Measurements from ENCODE around the gene TARDBP. TPM values are rescaled to one million over a fixed set of nuclear protein-coding genes. Genes with fewer than 3 reads are reported as not detected.
"Not testable (repeated sequence)": the region's sequence is repeated elsewhere in the genome, so short reads cannot be mapped to it uniquely, and the experiment has no call there.

TARDBP gene
- total RNA-seq, 1 experiment from 2014 or later = 155 TPM

DNA sequence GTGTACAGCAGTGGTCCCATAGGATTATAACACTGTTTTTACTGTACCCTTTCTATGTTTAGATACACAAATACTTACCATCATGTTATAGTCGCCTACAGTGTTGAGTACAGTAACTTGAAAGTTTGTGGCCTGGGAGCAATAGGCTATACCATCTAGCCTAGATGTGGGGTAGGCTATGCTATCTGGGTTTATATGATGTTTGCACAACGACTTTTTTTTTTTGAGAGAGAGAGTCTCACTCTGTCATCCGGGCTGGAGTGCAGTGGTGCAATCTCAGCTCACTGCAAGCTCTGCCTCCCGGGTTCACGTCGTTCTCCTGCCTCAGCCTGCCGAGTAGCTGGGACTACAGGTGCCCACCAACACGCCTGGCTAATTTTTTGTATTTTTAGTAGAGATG, 6.9 kb downstream of the TARDBP start:
- H3K4me2 ChIP-seq (ENCODE audit: low read length); H3K4me3 ChIP-seq (replicated peaks in 1 of 2; ENCODE audit: low read depth in 1 of 2, low read length in 2 of 2); DNase-seq (ENCODE audit: low read depth, low spot score); BruUV-seq (replicated peaks); CTCF ChIA-PET; H3K9me2 ChIP-seq (ENCODE audit: insufficient read depth); intact Hi-C loops (cut with micrococcal nuclease); POLR2A ChIA-PET; ATAC-seq; H3K4me1 ChIP-seq (ENCODE audit: control insufficient read depth in 1 of 2, insufficient read depth in 2 of 2, low read length in 2 of 2); RAD21 ChIA-PET (ENCODE audit: low non-redundant PET in 1 of 2, low total read pairs in 2 of 2, uncharacterized antibody in 2 of 2, unreplicated experiment in 2 of 2); H3K9ac ChIP-seq (ENCODE audit: low read length); H3K27me3 ChIP-seq (ENCODE audit: insufficient read depth, low read length); H2AFZ ChIP-seq (ENCODE audit: low read depth, low read length, poor library complexity, severe bottlenecking); H3K9me3 ChIP-seq (ENCODE audit: control insufficient read depth in 1 of 2, insufficient read depth in 1 of 2, low read depth in 1 of 2, low read length in 2 of 2); H3K27ac ChIP-seq (ENCODE audit: low read depth, low read length): not testable (repeated sequence)
- Histone ChIP-seq H3K79me2 (ENCODE audit: insufficient read depth, low read length) (peaks cover 71% of the 10 kb centered on the region), H3K36me3 (ENCODE audit: control insufficient read depth in 1 of 2, insufficient read depth in 2 of 2, low read length in 2 of 2) (peaks cover 61 to 80% of the 10 kb centered on the region in 2 experiments), H4K20me1 (ENCODE audit: insufficient read depth) (peaks cover 21% of the 10 kb centered on the region; the same call in 1 of the 2 replicates)

GRCh38 chr1:11019971-11020370, 7.5 kb downstream of the TARDBP start:
- peaks cover 67% of the 10 kb centered on the region for H3K79me2 ChIP-seq (ENCODE audit: insufficient read depth, low read length)
- DNase-seq (ENCODE audit: low read depth, low spot score) = no peak
- no peaks in the 10 kb centered on the region for H3K9me3 ChIP-seq (ENCODE audit: control insufficient read depth in 1 of 2, insufficient read depth in 1 of 2, low read depth in 1 of 2, low read length in 2 of 2)
- ATAC-seq = no peak
- CTCF ChIA-PET = no interaction called here
- H3K4me1 ChIP-seq (ENCODE audit: control insufficient read depth in 1 of 2, insufficient read depth in 2 of 2, low read length in 2 of 2) = no peaks in the 10 kb centered on the region
- intact Hi-C loops (cut with micrococcal nuclease) = no loop called here
- H4K20me1 ChIP-seq (ENCODE audit: insufficient read depth) = peaks cover 18% of the 10 kb centered on the region; the same call in 1 of the 2 replicates
- no peaks in the 10 kb centered on the region for H3K27me3 ChIP-seq (ENCODE audit: insufficient read depth, low read length)
- H2AFZ ChIP-seq (ENCODE audit: low read depth, low read length, poor library complexity, severe bottlenecking) = no peak overlapping the region
- BruUV-seq (replicated peaks) = no TSS peak
- no peak overlapping the region for H3K4me3 ChIP-seq (replicated peaks in 1 of 2; ENCODE audit: low read depth in 1 of 2, low read length in 2 of 2)
- POLR2A ChIA-PET = no interaction called here
- RAD21 ChIA-PET (ENCODE audit: low non-redundant PET in 1 of 2, low total read pairs in 2 of 2, uncharacterized antibody in 2 of 2, unreplicated experiment in 2 of 2) = no interaction called here
- H3K4me2 ChIP-seq (ENCODE audit: low read length) = no peak overlapping the region
- H3K9me2 ChIP-seq (ENCODE audit: insufficient read depth) = no peaks in the 10 kb centered on the region
- no peak overlapping the region for H3K9ac ChIP-seq (ENCODE audit: low read length)
- no peak overlapping the region for H3K27ac ChIP-seq (ENCODE audit: low read depth, low read length)
- H3K36me3 ChIP-seq (ENCODE audit: control insufficient read depth in 1 of 2, insufficient read depth in 2 of 2, low read length in 2 of 2) = peaks cover 61 to 78% of the 10 kb centered on the region in 2 experiments
- TF ChIP-seq MAX (IDR thresholded peaks at IDR 0.05) (no peak), ZFX (IDR thresholded peaks at IDR 0.05) (no peak), RAD21 (IDR thresholded peaks at IDR 0.05; ENCODE audit: low read depth) (no peak), CEBPB (IDR thresholded peaks at IDR 0.05; ENCODE audit: low read depth) (no peak), CTCF (IDR thresholded peaks at IDR 0.05 in 2 of 3, conservative IDR thresholded peaks at IDR 0.05 in 1 of 3; ENCODE audit: borderline replicate concordance in 1 of 3, insufficient read depth in 1 of 3, low read depth in 2 of 3, low read length in 2 of 3) (no peak), YY1 (IDR thresholded peaks at IDR 0.05; ENCODE audit: extremely low read depth, insufficient replicate concordance, low read depth, low read length) (no peak), JUND (IDR thresholded peaks at IDR 0.05) (no peak), ZNF274 (IDR thresholded peaks at IDR 0.05; ENCODE audit: low read depth, low read length) (no peak), POLR2A (IDR thresholded peaks at IDR 0.05; ENCODE audit: borderline replicate concordance, extremely low read depth, insufficient read depth, insufficient read length) (no peak), ELF1 (IDR thresholded peaks at IDR 0.05; ENCODE audit: borderline replicate concordance, low read depth) (no peak), EZH2phosphoT487 (IDR thresholded peaks at IDR 0.05; ENCODE audit: borderline replicate concordance) (no peak), TCF7L2 (IDR thresholded peaks at IDR 0.05; ENCODE audit: borderline replicate concordance, extremely low read depth, insufficient read depth, insufficient read length) (no peak)
- TF ChIP-seq, protein P1, sequence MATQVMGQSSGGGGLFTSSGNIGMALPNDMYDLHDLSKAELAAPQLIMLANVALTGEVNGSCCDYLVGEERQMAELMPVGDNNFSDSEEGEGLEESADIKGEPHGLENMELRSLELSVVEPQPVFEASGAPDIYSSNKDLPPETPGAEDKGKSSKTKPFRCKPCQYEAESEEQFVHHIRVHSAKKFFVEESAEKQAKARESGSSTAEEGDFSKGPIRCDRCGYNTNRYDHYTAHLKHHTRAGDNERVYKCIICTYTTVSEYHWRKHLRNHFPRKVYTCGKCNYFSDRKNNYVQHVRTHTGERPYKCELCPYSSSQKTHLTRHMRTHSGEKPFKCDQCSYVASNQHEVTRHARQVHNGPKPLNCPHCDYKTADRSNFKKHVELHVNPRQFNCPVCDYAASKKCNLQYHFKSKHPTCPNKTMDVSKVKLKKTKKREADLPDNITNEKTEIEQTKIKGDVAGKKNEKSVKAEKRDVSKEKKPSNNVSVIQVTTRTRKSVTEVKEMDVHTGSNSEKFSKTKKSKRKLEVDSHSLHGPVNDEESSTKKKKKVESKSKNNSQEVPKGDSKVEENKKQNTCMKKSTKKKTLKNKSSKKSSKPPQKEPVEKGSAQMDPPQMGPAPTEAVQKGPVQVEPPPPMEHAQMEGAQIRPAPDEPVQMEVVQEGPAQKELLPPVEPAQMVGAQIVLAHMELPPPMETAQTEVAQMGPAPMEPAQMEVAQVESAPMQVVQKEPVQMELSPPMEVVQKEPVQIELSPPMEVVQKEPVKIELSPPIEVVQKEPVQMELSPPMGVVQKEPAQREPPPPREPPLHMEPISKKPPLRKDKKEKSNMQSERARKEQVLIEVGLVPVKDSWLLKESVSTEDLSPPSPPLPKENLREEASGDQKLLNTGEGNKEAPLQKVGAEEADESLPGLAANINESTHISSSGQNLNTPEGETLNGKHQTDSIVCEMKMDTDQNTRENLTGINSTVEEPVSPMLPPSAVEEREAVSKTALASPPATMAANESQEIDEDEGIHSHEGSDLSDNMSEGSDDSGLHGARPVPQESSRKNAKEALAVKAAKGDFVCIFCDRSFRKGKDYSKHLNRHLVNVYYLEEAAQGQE (IDR thresholded peaks at IDR 0.05; ENCODE audit: low read depth) = no peak

All from HCT116 (cell line).